KOPT-K1 (cell line): Measurements from ENCODE around the gene ABLIM1.

Experiments
- H3K27ac ChIP-seq: fragments of 200-600 bp; sonication (generic); 2 replicates; pipeline ENCODE4 v1.5.1; 2016; ENCODE audit warnings: antibody characterized with exemption, mild to moderate bottlenecking, low read depth, low read length; ENCODE audit not compliant: poor library complexity, severe bottlenecking
- H3K36me3 ChIP-seq: fragments of 200-600 bp; sonication (generic); 2 replicates; pipeline ENCODE4 v1.5.1; 2017; ENCODE audit warnings: antibody characterized with exemption, mild to moderate bottlenecking, low read length, moderate library complexity; ENCODE audit not compliant: insufficient read depth
- H3K9me3 ChIP-seq: fragments of 200-600 bp; sonication (generic); 2 replicates; pipeline ENCODE4 v1.5.1; 2017; ENCODE audit warnings: antibody characterized with exemption, low read length, mild to moderate bottlenecking; ENCODE audit not compliant: insufficient read depth, poor library complexity, severe bottlenecking

ABLIM1 gene

GRCh38 chr10:114571316-114571999 is 86.6 kb downstream of the ABLIM1 start:
- Histone ChIP-seq H3K9me3 (no peaks in the 10 kb centered on the region), H3K27ac (no peak overlapping the region), H3K36me3 (no peaks in the 10 kb centered on the region)

- H3K9me3 ChIP-seq = no peaks in the 10 kb centered on the region
- H3K27ac ChIP-seq = no peak overlapping the region
- no peaks in the 10 kb centered on the region for H3K36me3 ChIP-seq
Measured at GRCh38 chr10:114566064-114566463, 92.0 kb downstream of the ABLIM1 start.

- Histone ChIP-seq H3K36me3 (no peaks in the 10 kb centered on the region), H3K27ac (no peak overlapping the region), H3K9me3 (no peaks in the 10 kb centered on the region)
Measured at GRCh38 chr10:114565066-114565465, 93.0 kb downstream of the ABLIM1 start.

GRCh38 chr10:114561008-114561523 is 97.0 kb downstream of the ABLIM1 start:
- Histone ChIP-seq H3K27ac (no peak overlapping the region), H3K9me3 (peaks cover 18% of the 10 kb centered on the region), H3K36me3 (peaks cover 4% of the 10 kb centered on the region; the same call in 1 of the 2 replicates)

- Histone ChIP-seq H3K36me3 (peaks cover 4% of the 10 kb centered on the region; the same call in 1 of the 2 replicates), H3K9me3 (peaks cover 18% of the 10 kb centered on the region), H3K27ac (no peak overlapping the region)
Measured at GRCh38 chr10:114560144-114560543, 97.9 kb downstream of the ABLIM1 start.

- Histone ChIP-seq H3K36me3 (peaks cover 4% of the 10 kb centered on the region; the same call in 1 of the 2 replicates), H3K27ac (no peak overlapping the region), H3K9me3 (peaks cover 18% of the 10 kb centered on the region)
Measured at GRCh38 chr10:114559636-114560035, 98.4 kb downstream of the ABLIM1 start.

GRCh38 chr10:114557854-114558253 is 100.2 kb downstream of the ABLIM1 start:
- Histone ChIP-seq H3K9me3 (peaks cover 18% of the 10 kb centered on the region), H3K36me3 (peaks cover 4% of the 10 kb centered on the region; the same call in 1 of the 2 replicates), H3K27ac (no peak overlapping the region)

- H3K27ac ChIP-seq = no peak overlapping the region
- peaks cover 4% of the 10 kb centered on the region; the same call in 1 of the 2 replicates for H3K36me3 ChIP-seq
- H3K9me3 ChIP-seq = peaks cover 18% of the 10 kb centered on the region
Measured at GRCh38 chr10:114556236-114557122, 101.6 kb downstream of the ABLIM1 start.

- Histone ChIP-seq H3K36me3 (peaks cover 4% of the 10 kb centered on the region; the same call in 1 of the 2 replicates), H3K27ac (no peak overlapping the region)
Measured at GRCh38 chr10:114553436-114553835, 104.6 kb downstream of the ABLIM1 start.

GRCh38 chr10:114552050-114552449 is 106.0 kb downstream of the ABLIM1 start:
- peaks cover 1% of the 10 kb centered on the region for H3K9me3 ChIP-seq
- no peaks in the 10 kb centered on the region for H3K36me3 ChIP-seq
- no peak overlapping the region for H3K27ac ChIP-seq

More at GRCh38 chr10:114553436-114553835, 104.6 kb downstream of the ABLIM1 start:
- H3K9me3 ChIP-seq = peaks cover 15% of the 10 kb centered on the region

- H3K27ac ChIP-seq = no peak overlapping the region
- no peaks in the 10 kb centered on the region for H3K9me3 ChIP-seq
- H3K36me3 ChIP-seq = no peaks in the 10 kb centered on the region
Measured at GRCh38 chr10:114551636-114551972, 106.5 kb downstream of the ABLIM1 start.

- Histone ChIP-seq H3K27ac (no peak overlapping the region), H3K9me3 (no peaks in the 10 kb centered on the region), H3K36me3 (no peaks in the 10 kb centered on the region)
Measured at GRCh38 chr10:114550756-114551635, 107.1 kb downstream of the ABLIM1 start.

GRCh38 chr10:114548662-114549061 is 109.4 kb downstream of the ABLIM1 start:
- Histone ChIP-seq H3K9me3 (no peaks in the 10 kb centered on the region), H3K27ac (no peak overlapping the region), H3K36me3 (no peaks in the 10 kb centered on the region)

GRCh38 chr10:114547514-114547913 is 110.6 kb downstream of the ABLIM1 start:
- Histone ChIP-seq H3K27ac (no peak overlapping the region), H3K36me3 (no peaks in the 10 kb centered on the region), H3K9me3 (no peaks in the 10 kb centered on the region)
